ENCODE measurements around the gene KHDC4. TPM values are rescaled to one million over a fixed set of nuclear protein-coding genes. Genes with fewer than 3 reads are reported as not detected.

Gene KHDC4
- total and polyA plus RNA-seq, 9 donors: 24.5 to 38.0 (median 30.0) TPM

DNA sequence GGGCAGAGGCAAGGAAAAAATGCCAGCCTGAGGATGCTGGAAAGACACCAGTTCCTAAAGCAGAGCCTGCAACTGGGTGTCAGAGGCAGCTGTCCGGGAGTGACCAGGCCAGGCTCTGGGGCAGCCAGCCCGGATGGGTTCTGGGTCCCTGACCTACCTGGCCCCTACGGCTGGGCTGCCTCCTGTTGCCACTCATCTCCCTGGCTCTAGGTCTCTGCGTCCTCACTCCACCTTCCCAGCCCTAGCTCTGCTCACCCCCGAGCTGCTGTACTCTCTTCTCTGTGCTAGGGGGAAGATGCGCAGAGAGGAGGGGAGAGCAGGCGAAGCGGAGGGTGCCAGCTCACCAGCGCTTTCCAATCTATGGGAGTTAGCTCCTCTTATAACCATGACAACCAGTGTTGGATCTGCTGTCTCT, 35.2 kb upstream of the KHDC4 start:
- Histone ChIP-seq H3K36me3 (ENCODE audit: control insufficient read depth, insufficient read depth, low read length) (peaks cover 79% of the 10 kb centered on the region), H3K9me3 (replicated peaks; ENCODE audit: control insufficient read depth, low read depth, low read length) (no peaks in the 10 kb centered on the region), H3K27ac (ENCODE audit: low read length) (peak overlapping the region; percentile 90), H3K4me3 (ENCODE audit: low read length) (peak overlapping the region; percentile 17), H3K4me1 (ENCODE audit: control insufficient read depth, insufficient read depth, low read length) (peaks cover 88% of the 10 kb centered on the region), H3K27me3 (ENCODE audit: control insufficient read depth, insufficient read depth, low read length) (no peaks in the 10 kb centered on the region)
- WGBS (ENCODE audit: insufficient coverage): 58% methylated on average over 3 of the region's 9 CpGs
- no peak for DNase-seq

DNA sequence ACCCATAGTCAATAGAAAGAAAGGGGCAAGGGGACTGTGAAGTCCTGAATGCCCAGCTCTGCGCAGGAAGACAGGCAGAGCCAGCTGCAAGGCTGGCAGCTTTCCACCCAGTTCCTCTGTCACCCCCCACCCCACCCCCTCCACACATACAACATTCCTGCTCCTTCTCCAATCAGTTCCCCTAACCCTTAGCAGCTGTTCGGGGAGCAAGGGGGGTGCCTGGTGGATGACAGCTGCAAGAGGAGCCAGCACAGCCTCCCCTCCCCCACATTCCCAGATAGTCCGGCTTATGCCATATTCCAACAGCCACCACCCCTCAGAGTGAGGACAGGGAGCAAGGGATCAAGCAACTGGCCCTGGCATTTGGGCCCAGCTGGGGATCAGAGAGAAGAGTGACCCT, 34.5 kb upstream of the KHDC4 start:
- Histone ChIP-seq H3K4me3 (ENCODE audit: low read length) (no peak overlapping the region), H3K27ac (ENCODE audit: low read length) (peak overlapping the region; percentile 93), H3K4me1 (ENCODE audit: control insufficient read depth, insufficient read depth, low read length) (peaks cover 81% of the 10 kb centered on the region), H3K27me3 (ENCODE audit: control insufficient read depth, insufficient read depth, low read length) (no peaks in the 10 kb centered on the region), H3K36me3 (ENCODE audit: control insufficient read depth, insufficient read depth, low read length) (peaks cover 78% of the 10 kb centered on the region), H3K9me3 (replicated peaks; ENCODE audit: control insufficient read depth, low read depth, low read length) (no peaks in the 10 kb centered on the region)
- no CpG with 5 or more reads among the region's 3 CpGs for WGBS (ENCODE audit: insufficient coverage)
- DNase-seq: peak; percentile 95

DNA sequence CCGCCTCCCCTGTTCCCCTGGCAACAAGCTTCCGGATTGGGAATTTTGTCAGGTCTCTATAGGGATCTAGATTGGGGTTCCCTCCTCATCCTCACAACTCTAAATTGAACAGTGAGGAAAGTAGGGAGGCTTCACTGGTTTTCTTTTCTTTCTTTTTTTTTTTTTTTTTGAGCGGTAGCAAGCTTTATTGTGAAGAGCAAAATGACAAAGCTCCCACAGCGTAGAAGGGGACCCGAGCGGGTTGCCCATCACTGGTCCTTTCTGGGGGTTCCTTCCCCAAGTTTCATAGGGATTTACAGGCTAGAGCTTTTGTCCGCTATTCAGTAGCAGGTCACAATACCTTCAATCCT, 33.8 kb upstream of the KHDC4 start:
- WGBS (ENCODE audit: insufficient coverage): 87% methylated on average over 3 of the region's 7 CpGs
- H3K4me1 ChIP-seq (ENCODE audit: control insufficient read depth, insufficient read depth, low read length): peaks cover 77% of the 10 kb centered on the region
- H3K9me3 ChIP-seq (replicated peaks; ENCODE audit: control insufficient read depth, low read depth, low read length): no peaks in the 10 kb centered on the region
- peak overlapping the region; percentile 23 for H3K4me3 ChIP-seq (ENCODE audit: low read length)
- H3K27ac ChIP-seq (ENCODE audit: low read length): peak overlapping the region; percentile 93
- H3K36me3 ChIP-seq (ENCODE audit: control insufficient read depth, insufficient read depth, low read length): peaks cover 82% of the 10 kb centered on the region
- H3K27me3 ChIP-seq (ENCODE audit: control insufficient read depth, insufficient read depth, low read length): no peaks in the 10 kb centered on the region
- DNase-seq: no peak

DNA sequence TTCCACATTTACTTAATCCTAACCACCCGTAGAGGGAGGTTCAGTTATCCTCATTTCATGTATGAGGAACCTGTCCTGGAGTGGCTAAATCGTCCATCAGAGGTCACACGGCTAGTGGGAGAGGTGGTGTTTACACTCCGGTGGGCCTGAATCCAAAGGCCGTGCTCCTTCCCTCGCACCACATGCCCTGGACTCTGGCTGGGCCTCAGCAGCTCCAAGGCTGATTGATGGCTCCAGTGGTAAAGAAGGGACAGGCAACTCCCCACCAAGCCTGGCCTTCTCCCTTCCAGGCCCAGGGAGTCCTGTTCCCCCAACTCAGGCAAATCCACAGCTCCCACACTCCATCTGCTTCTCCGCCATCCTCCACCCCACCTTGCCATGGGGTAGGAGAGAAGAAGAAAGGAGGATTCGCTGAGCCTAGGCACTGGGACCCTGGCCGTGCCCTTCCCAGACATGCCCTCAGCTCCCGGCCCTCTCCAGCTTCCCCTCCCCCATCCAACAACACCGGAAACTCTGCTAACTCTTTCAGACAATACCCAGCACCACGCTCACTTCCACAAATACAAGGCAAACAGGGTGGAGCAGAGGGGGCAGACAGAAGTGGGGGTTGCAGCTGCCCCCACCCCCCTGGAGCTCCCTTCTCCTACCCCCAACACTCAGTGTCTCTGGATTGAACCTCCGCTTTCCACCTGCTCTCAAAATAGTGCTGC, 33.3 kb upstream of the KHDC4 start:
- peak overlapping the region; percentile 93 for H3K27ac ChIP-seq (ENCODE audit: low read length)
- DNase-seq: no peak
- peaks cover 77% of the 10 kb centered on the region for H3K4me1 ChIP-seq (ENCODE audit: control insufficient read depth, insufficient read depth, low read length)
- no peaks in the 10 kb centered on the region for H3K9me3 ChIP-seq (replicated peaks; ENCODE audit: control insufficient read depth, low read depth, low read length)
- WGBS (ENCODE audit: insufficient coverage): 32% methylated on average over 3 of the region's 13 CpGs
- peaks cover 82% of the 10 kb centered on the region for H3K36me3 ChIP-seq (ENCODE audit: control insufficient read depth, insufficient read depth, low read length)
- peak overlapping the region; percentile 23 for H3K4me3 ChIP-seq (ENCODE audit: low read length)
- H3K27me3 ChIP-seq (ENCODE audit: control insufficient read depth, insufficient read depth, low read length): no peaks in the 10 kb centered on the region

DNA sequence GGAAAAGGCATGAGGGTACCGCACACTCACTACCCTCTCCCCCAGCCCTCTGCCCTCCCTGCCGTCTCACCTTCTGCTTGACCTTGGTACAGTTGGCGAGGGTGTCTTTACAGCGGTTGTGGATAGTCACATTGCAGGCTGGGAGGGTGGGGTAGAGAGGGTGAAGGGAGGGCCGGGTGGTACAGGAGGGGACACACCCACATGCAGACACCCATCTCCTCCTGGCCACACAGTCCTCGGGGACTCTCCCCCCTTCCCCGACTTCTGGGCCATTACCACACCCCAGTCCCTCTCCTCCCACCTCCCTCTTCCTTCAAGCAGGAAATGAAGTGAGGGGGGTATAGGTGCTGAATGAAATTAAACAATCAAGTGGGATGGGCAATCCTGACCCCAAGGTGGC, 32.5 kb upstream of the KHDC4 start:
- Histone ChIP-seq H3K4me3 (ENCODE audit: low read length) (no peak overlapping the region), H3K27ac (ENCODE audit: low read length) (peak overlapping the region; percentile 93)
- no peak for DNase-seq

DNA sequence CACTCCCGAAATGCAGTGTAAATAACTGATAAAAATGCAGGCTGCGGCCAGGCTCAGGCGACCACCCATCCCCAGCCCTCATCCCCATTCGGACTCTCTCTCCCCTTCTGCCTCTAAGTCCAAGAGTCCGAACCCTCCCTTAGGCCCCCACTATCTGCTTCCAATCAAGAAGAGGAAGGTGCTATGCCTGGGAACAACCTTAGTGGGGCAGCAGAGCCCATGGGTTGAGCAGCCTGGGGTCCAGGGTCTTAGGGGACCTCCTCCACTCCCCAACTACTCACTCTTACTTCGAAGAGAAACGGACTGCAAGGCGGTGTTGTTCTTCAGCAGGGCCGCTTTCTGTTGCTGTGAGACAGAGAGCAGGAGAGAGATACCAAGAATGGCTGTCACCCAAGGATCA, 31.9 kb upstream of the KHDC4 start:
- H3K9me3 ChIP-seq (replicated peaks; ENCODE audit: control insufficient read depth, low read depth, low read length): no peaks in the 10 kb centered on the region
- WGBS (ENCODE audit: insufficient coverage): 77% methylated on average over 4 of the region's 9 CpGs
- no peak for DNase-seq
- no peaks in the 10 kb centered on the region for H3K27me3 ChIP-seq (ENCODE audit: control insufficient read depth, insufficient read depth, low read length)
- H3K27ac ChIP-seq (ENCODE audit: low read length): peak overlapping the region; percentile 93
- peaks cover 88% of the 10 kb centered on the region for H3K36me3 ChIP-seq (ENCODE audit: control insufficient read depth, insufficient read depth, low read length)
- H3K4me3 ChIP-seq (ENCODE audit: low read length): no peak overlapping the region
- H3K4me1 ChIP-seq (ENCODE audit: control insufficient read depth, insufficient read depth, low read length): peaks cover 74% of the 10 kb centered on the region

More for the DNA sequence above, 32.5 kb upstream of the KHDC4 start:
- H3K9me3 ChIP-seq (replicated peaks; ENCODE audit: control insufficient read depth, low read depth, low read length): no peaks in the 10 kb centered on the region
- H3K27me3 ChIP-seq (ENCODE audit: control insufficient read depth, insufficient read depth, low read length): no peaks in the 10 kb centered on the region
- peaks cover 75% of the 10 kb centered on the region for H3K4me1 ChIP-seq (ENCODE audit: control insufficient read depth, insufficient read depth, low read length)
- peaks cover 83% of the 10 kb centered on the region for H3K36me3 ChIP-seq (ENCODE audit: control insufficient read depth, insufficient read depth, low read length)
- WGBS (ENCODE audit: insufficient coverage): no CpG with 5 or more reads among the region's 7 CpGs

DNA sequence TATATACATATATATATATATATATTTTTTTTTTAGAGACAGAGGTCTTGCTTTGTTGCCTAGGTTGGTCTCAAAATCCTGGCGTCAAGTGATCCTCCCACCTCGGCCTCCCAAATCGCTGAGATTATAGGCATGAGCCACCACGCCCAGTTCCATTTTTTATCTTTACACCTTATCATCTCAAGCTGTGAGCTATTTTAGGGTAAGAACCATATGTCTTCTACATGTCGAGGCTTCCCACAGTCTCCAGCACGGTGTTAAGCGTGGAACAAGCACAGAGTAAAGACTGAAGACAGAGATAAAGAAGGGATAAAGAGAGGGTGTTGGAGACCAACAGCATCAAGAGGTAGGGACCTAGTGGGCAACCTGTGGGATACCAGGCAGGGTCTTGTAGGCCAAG, 30.0 kb upstream of the KHDC4 start:
- no peak for DNase-seq
- no peaks in the 10 kb centered on the region for H3K9me3 ChIP-seq (replicated peaks; ENCODE audit: control insufficient read depth, low read depth, low read length)
- peaks cover 60% of the 10 kb centered on the region for H3K4me1 ChIP-seq (ENCODE audit: control insufficient read depth, insufficient read depth, low read length)
- peaks cover 94% of the 10 kb centered on the region for H3K36me3 ChIP-seq (ENCODE audit: control insufficient read depth, insufficient read depth, low read length)
- WGBS (ENCODE audit: insufficient coverage): 96% methylated on average over 3 of the region's 7 CpGs
- H3K27me3 ChIP-seq (ENCODE audit: control insufficient read depth, insufficient read depth, low read length): no peaks in the 10 kb centered on the region
- H3K4me3 ChIP-seq (ENCODE audit: low read length): no peak overlapping the region
- no peak overlapping the region for H3K27ac ChIP-seq (ENCODE audit: low read length)

DNA sequence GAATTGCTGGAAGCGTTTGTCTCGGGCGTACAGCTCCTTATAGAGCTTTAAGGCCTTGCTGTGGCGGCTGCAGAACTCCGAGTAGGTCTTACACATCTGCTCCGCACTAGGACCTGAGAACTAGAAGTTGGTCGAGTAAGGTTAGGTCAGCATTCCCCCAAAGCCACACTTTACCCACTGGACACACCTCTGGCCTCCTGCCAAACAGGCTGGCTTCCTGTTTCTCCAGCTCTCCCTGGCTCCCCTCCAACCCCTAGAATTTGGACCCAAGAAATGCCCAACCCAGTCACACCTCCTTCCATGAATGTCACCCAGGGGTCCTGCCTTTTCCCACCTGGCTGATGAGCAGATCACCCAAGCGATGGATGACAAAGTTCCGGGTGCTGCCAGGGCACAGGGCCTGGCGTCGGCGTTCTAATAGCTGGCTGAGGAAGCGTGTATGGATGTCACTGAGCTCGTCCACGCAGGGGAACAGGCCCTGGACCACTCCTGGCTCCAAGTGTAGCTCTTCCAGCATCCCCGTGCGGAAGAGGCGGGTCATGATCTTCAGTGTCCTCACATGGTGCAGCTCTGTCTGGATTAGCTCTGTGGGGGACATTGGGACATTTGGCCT, 28.5 kb upstream of the KHDC4 start:
- Histone ChIP-seq H3K36me3 (ENCODE audit: control insufficient read depth, insufficient read depth, low read length) (peaks cover 95% of the 10 kb centered on the region), H3K4me3 (ENCODE audit: low read length) (no peak overlapping the region), H3K4me1 (ENCODE audit: control insufficient read depth, insufficient read depth, low read length) (peaks cover 45% of the 10 kb centered on the region), H3K27me3 (ENCODE audit: control insufficient read depth, insufficient read depth, low read length) (no peaks in the 10 kb centered on the region), H3K9me3 (replicated peaks; ENCODE audit: control insufficient read depth, low read depth, low read length) (no peaks in the 10 kb centered on the region), H3K27ac (ENCODE audit: low read length) (no peak overlapping the region)
- no peak for DNase-seq
- 83% methylated on average over 14 of the region's 18 CpGs for WGBS (ENCODE audit: insufficient coverage)

DNA sequence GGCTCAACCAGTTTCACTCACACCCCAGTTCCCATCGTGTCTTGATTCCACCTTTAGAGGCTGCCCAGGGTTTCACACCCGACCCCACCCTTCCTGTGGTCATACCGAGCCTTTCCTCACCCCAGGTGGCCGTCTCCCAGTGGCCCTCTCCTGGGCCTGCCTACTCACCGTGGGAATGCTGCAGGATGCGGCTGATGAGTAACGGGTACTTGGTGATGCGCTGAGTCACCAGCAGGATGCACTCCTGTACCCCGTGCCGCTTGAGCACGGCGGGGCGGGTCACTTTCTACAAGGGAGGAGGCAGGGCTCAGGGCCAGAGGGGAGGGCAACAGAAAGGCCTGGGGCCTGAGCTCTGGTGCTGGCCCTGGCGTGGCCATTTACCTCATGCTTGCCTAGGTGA, 27.7 kb upstream of the KHDC4 start:
- DNase-seq: no peak
- H3K36me3 ChIP-seq (ENCODE audit: control insufficient read depth, insufficient read depth, low read length): peaks cover 94% of the 10 kb centered on the region
- no peaks in the 10 kb centered on the region for H3K9me3 ChIP-seq (replicated peaks; ENCODE audit: control insufficient read depth, low read depth, low read length)
- no peaks in the 10 kb centered on the region for H3K27me3 ChIP-seq (ENCODE audit: control insufficient read depth, insufficient read depth, low read length)
- 67% methylated on average over 14 of the region's 14 CpGs for WGBS (ENCODE audit: insufficient coverage)
- H3K27ac ChIP-seq (ENCODE audit: low read length): no peak overlapping the region
- H3K4me3 ChIP-seq (ENCODE audit: low read length): no peak overlapping the region
- H3K4me1 ChIP-seq (ENCODE audit: control insufficient read depth, insufficient read depth, low read length): peaks cover 38% of the 10 kb centered on the region

DNA sequence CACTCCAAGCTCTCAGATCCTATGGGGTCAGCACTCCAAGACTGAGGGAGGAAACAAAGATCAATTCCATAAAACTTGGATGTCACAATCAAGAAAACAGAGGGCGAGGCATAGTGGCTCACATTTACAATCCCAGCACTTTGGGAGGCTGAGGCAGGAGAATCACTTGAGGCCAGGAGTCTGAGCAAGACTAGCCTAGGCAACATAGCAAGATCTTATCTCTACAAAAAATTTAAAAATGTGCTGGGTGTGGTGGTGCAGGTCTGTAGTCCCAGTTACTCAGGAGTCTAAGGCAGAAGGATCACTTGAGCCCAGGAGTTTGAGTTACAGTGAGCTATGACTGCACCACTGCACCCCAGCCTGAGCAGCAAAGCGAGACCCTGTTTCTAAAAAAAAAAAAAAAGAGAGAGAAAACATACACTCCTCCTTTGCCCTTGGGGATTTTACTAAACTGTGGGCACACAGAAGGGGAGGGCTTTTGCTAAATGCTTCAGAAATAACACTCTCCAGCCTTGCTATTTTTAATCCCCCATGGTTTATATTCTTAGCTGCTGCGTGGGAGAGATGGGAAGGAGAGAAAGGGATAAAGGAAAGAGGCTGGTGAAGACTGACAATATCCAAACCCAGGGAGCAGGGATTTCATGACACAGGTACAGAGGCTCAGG, 26.0 kb upstream of the KHDC4 start:
- WGBS (ENCODE audit: insufficient coverage): no CpG with 5 or more reads among the region's 3 CpGs
- DNase-seq: no peak
- H3K27ac ChIP-seq (ENCODE audit: low read length): peak overlapping the region; percentile 55
- H3K27me3 ChIP-seq (ENCODE audit: control insufficient read depth, insufficient read depth, low read length): no peaks in the 10 kb centered on the region
- no peak overlapping the region for H3K4me3 ChIP-seq (ENCODE audit: low read length)
- peaks cover 22% of the 10 kb centered on the region for H3K4me1 ChIP-seq (ENCODE audit: control insufficient read depth, insufficient read depth, low read length)
- peaks cover 91% of the 10 kb centered on the region for H3K36me3 ChIP-seq (ENCODE audit: control insufficient read depth, insufficient read depth, low read length)
- H3K9me3 ChIP-seq (replicated peaks; ENCODE audit: control insufficient read depth, low read depth, low read length): no peaks in the 10 kb centered on the region

Data from muscle of leg (tissue), 11 donors.